HCT116 (cell line): Measurements from ENCODE around the gene TSPAN11. TPM values are rescaled to one million over a fixed set of nuclear protein-coding genes. Genes with fewer than 3 reads are reported as not detected.

Source experiments
- ATAC-seq: fragments of 200-7000 bp; cut with Tn5 transposase; 2 replicates; pipeline ENCODE4 v1.9.1; 2020; ENCODE audit warnings: mild to moderate bottlenecking, moderate library complexity
- BruUV-seq: library from RNA; stranded (reverse); fragments of 400-500 nt; replicated peaks from 2 replicates; lab custom pipeline; 2021; lab: Mats Ljungman, UMichigan
- CTCF ChIA-PET: fragments of 300-600 bp; sonication (Branson Sonifier 250); formaldehyde crosslinking; loops from one replicate; lab custom pipeline; 2021; ENCODE audit warnings: antibody characterized with exemption; lab: Charles Lee
- POLR2A ChIA-PET: fragments of 300-600, 350-600 bp; sonication (Branson Sonifier 250); formaldehyde crosslinking; loops from one replicate; lab custom pipeline; 2021; ENCODE audit warnings: antibody characterized with exemption; lab: Charles Lee
- RAD21 ChIA-PET, 2 experiments: fragments of 300-600 bp; sonication (Branson Sonifier 250); formaldehyde crosslinking; loops; one replicate each; lab custom pipeline; 2023; ENCODE audit warnings: low total read pairs in 2 of 2; ENCODE audit not compliant: uncharacterized antibody in 2 of 2, unreplicated experiment in 2 of 2, low non-redundant PET in 1 of 2; lab: Charles Lee
- DNase-seq: peaks from one replicate; pipeline ENCODE4 v3.0.0-alpha.2; 2010; ENCODE audit warnings: low read depth, low spot score
- H2AFZ ChIP-seq: fragments of 200-600 bp; shearing (Covaris generic), sonication (generic); 2 replicates; pipeline ENCODE4 v1.6.1; 2017; ENCODE audit warnings: low read depth, mixed run types, mixed read lengths, antibody characterized with exemption, low read length; ENCODE audit not compliant: poor library complexity, severe bottlenecking
- H3K27ac ChIP-seq: 2 replicates; pipeline ENCODE4 v1.5.1; 2012; ENCODE audit warnings: low read depth, low read length
- H3K27me3 ChIP-seq: fragments of 200-600 bp; sonication (generic); 2 replicates; pipeline ENCODE4 v1.6.1; 2016; ENCODE audit warnings: mixed run types, low read length, mixed read lengths; ENCODE audit not compliant: insufficient read depth
- H3K36me3 ChIP-seq, 2 experiments: fragments of 200-500 bp in 1 of 2; fragments of 200-600 bp in 1 of 2; sonication (Bioruptor generic) in 1 of 2; sonication (generic) in 1 of 2; 2 replicates each; pipeline versions ENCODE4 v1.5.1 to v1.6.1; 2014 to 2016; ENCODE audit warnings: low read length in 2 of 2, inconsistent platforms in 1 of 2, mixed read lengths in 1 of 2, mixed run types in 1 of 2; ENCODE audit not compliant: insufficient read depth in 2 of 2, control insufficient read depth in 1 of 2
- H3K4me1 ChIP-seq, 2 experiments: fragments of 200-600 bp in 1 of 2; sonication (generic) in 1 of 2; 2 replicates each; pipeline versions ENCODE4 v1.5.1 to v1.6.1; 2012 to 2017; ENCODE audit warnings: low read length in 2 of 2, inconsistent platforms in 1 of 2, mild to moderate bottlenecking in 1 of 2, mixed read lengths in 1 of 2, mixed run types in 1 of 2, moderate library complexity in 1 of 2; ENCODE audit not compliant: insufficient read depth in 2 of 2, control insufficient read depth in 1 of 2
- H3K4me2 ChIP-seq: fragments of 200-600 bp; sonication (generic); 2 replicates; pipeline ENCODE4 v1.6.1; 2017; ENCODE audit warnings: mixed run types, low read length, mixed read lengths
- H3K4me3 ChIP-seq, 2 experiments: fragments of 200-600 bp in 1 of 2; sonication (generic) in 1 of 2; replicated peaks in 1 of 2; 2 replicates each; pipeline ENCODE4 v1.5.1; 2011 to 2016; ENCODE audit warnings: low read length in 2 of 2, control low read depth in 1 of 2, low read depth in 1 of 2, mild to moderate bottlenecking in 1 of 2, mixed read lengths in 1 of 2, mixed run types in 1 of 2
- H3K79me2 ChIP-seq: fragments of 200-600 bp; sonication (generic); 2 replicates; pipeline ENCODE4 v1.6.1; 2017; ENCODE audit warnings: mild to moderate bottlenecking, mixed run types, low read length, moderate library complexity, mixed read lengths; ENCODE audit not compliant: insufficient read depth
- H3K9ac ChIP-seq: fragments of 200-600 bp; sonication (generic); 2 replicates; pipeline ENCODE4 v1.6.1; 2016; ENCODE audit warnings: low read length, mixed read lengths
- H3K9me2 ChIP-seq: fragments of 200-600 bp; sonication (generic), shearing (Covaris generic); 2 replicates; pipeline ENCODE4 v1.6.1; 2017; ENCODE audit warnings: mixed run types, mild to moderate bottlenecking, moderate library complexity; ENCODE audit not compliant: insufficient read depth
- H3K9me3 ChIP-seq, 2 experiments: fragments of 200-500 bp in 1 of 2; fragments of 200-600 bp in 1 of 2; sonication (Bioruptor generic) in 1 of 2; sonication (generic) in 1 of 2; 2 replicates each; pipeline ENCODE4 v1.6.1; 2014 to 2017; ENCODE audit warnings: low read length in 2 of 2, mixed read lengths in 2 of 2, inconsistent platforms in 1 of 2, low read depth in 1 of 2, mild to moderate bottlenecking in 1 of 2, mixed run types in 1 of 2, moderate library complexity in 1 of 2; ENCODE audit not compliant: control insufficient read depth in 1 of 2, insufficient read depth in 1 of 2
- H4K20me1 ChIP-seq: fragments of 200-600 bp; sonication (generic), shearing (Covaris generic); 2 replicates; pipeline ENCODE4 v1.6.1; 2017; ENCODE audit warnings: mixed run types, mild to moderate bottlenecking, moderate library complexity; ENCODE audit not compliant: insufficient read depth
- ATF3 ChIP-seq: IDR thresholded peaks from 2 replicates; pipeline ENCODE4 v1.6.1; 2012
- CEBPB ChIP-seq: IDR thresholded peaks from 2 replicates; pipeline ENCODE4 v1.6.1; 2012; ENCODE audit warnings: low read depth
- EZH2phosphoT487 ChIP-seq: fragments of 200-600 bp; IDR thresholded peaks from 2 replicates; pipeline ENCODE4 v1.6.1; 2018; ENCODE audit warnings: antibody characterized with exemption, borderline replicate concordance
- MAX ChIP-seq: IDR thresholded peaks from 2 replicates; pipeline ENCODE4 v1.6.1; 2012
- POLR2A ChIP-seq: IDR thresholded peaks from 2 replicates; pipeline ENCODE4 v1.7.0; 2011; ENCODE audit warnings: borderline replicate concordance; ENCODE audit not compliant: insufficient read depth, insufficient read length; ENCODE audit errors: extremely low read depth
- POLR2AphosphoS5 ChIP-seq: IDR thresholded peaks from 2 replicates; pipeline ENCODE4 v1.6.1; 2011; ENCODE audit warnings: mild to moderate bottlenecking, low read depth, low read length, moderate library complexity
- RAD21 ChIP-seq: IDR thresholded peaks from 2 replicates; pipeline ENCODE4 v1.6.1; 2012; ENCODE audit warnings: low read depth, mild to moderate bottlenecking
- SP1 ChIP-seq: IDR thresholded peaks from 2 replicates; pipeline ENCODE4 v1.6.1; 2012; ENCODE audit warnings: low read depth
- SRF ChIP-seq: IDR thresholded peaks from 2 replicates; pipeline ENCODE4 v1.6.1; 2012; ENCODE audit warnings: low read depth
- TCF7L2 ChIP-seq: IDR thresholded peaks from 2 replicates; pipeline ENCODE4 v1.7.0; 2011; ENCODE audit warnings: borderline replicate concordance, inconsistent platforms; ENCODE audit not compliant: insufficient read depth, insufficient read length; ENCODE audit errors: extremely low read depth
- YY1 ChIP-seq: IDR thresholded peaks from 2 replicates; pipeline ENCODE4 v1.6.1; 2011; ENCODE audit warnings: low read length, low read depth, moderate library complexity, mild to moderate bottlenecking; ENCODE audit not compliant: insufficient replicate concordance; ENCODE audit errors: extremely low read depth
- ZBTB33 ChIP-seq: IDR thresholded peaks from 2 replicates; pipeline ENCODE4 v1.6.1; 2011; ENCODE audit warnings: mild to moderate bottlenecking, low read length, moderate library complexity; ENCODE audit not compliant: insufficient replicate concordance; ENCODE audit errors: extremely low read depth
- ZNF274 ChIP-seq: fragments of 200-500 bp; sonication (Bioruptor generic); IDR thresholded peaks from 2 replicates; pipeline ENCODE4 v1.6.1; 2014; ENCODE audit warnings: mild to moderate bottlenecking, low read depth, low read length, inconsistent platforms
- intact Hi-C: fragments of 100-400 bp; cut with micrococcal nuclease; formaldehyde crosslinking; loops from 2 replicates; pipeline ENCODE4 v1.10.0; 2022
- total RNA-seq: library from RNA; stranded (reverse); gene quantifications from one replicate; pipeline ENCODE4 v1.2.1, GENCODE V29; 2021; ENCODE audit not compliant: unreplicated experiment

Gene TSPAN11
- total RNA-seq, 1 experiment from 2014 or later = not detected

GRCh38 chr12:30967026-30967425 lies 40.5 kb downstream of the TSPAN11 start:
- no peaks in the 10 kb centered on the region for H3K9me2 ChIP-seq
- H3K36me3 ChIP-seq = no peaks in the 10 kb centered on the region
- ATAC-seq = no peak
- no peak overlapping the region for H3K4me2 ChIP-seq
- no peaks in the 10 kb centered on the region for H3K79me2 ChIP-seq
- CTCF ChIA-PET = no interaction called here
- H4K20me1 ChIP-seq = no peaks in the 10 kb centered on the region
- POLR2A ChIA-PET = no interaction called here
- no peak overlapping the region for H2AFZ ChIP-seq
- H3K27ac ChIP-seq = no peak overlapping the region
- intact Hi-C loops = loop anchor here (10.0 kb wide), 2 partner anchors 88 to 208 kb away; no protein-coding TSS in a partner anchor
- H3K9ac ChIP-seq = no peak overlapping the region
- DNase-seq = no peak
- no peaks in the 10 kb centered on the region for H3K4me1 ChIP-seq
- BruUV-seq = no TSS peak
- no peak overlapping the region for H3K4me3 ChIP-seq
- RAD21 ChIA-PET = no interaction called here
- no peaks in the 10 kb centered on the region for H3K9me3 ChIP-seq
- peaks cover 22% of the 10 kb centered on the region; the same call in 1 of the 2 replicates for H3K27me3 ChIP-seq
- TF ChIP-seq EZH2phosphoT487 = no peak
- TF ChIP-seq SRF = no peak
- no peak for TF ChIP-seq ZBTB33
- no peak for TF ChIP-seq MAX
- no peak for TF ChIP-seq SP1

- CTCF ChIA-PET = interaction anchor here (0.6 kb wide), 2 partner anchors 16 to 272 kb away, joined by 3 to 5 read pairs; no protein-coding TSS in a partner anchor
- RAD21 ChIA-PET = interaction anchor here in 1 of 2 experiments (0.5 kb wide), 1 partner anchor 16 kb away, joined by 4 read pairs; no protein-coding TSS in a partner anchor
- TF ChIP-seq YY1 = no peak
- no peak for TF ChIP-seq ZNF274
- TF ChIP-seq SRF = no peak
- no peak for TF ChIP-seq RAD21
- TF ChIP-seq SP1 = no peak
- TF ChIP-seq TCF7L2 = no peak
- TF ChIP-seq POLR2A = no peak
- no peak for TF ChIP-seq POLR2AphosphoS5
- TF ChIP-seq CEBPB = no peak
- no peak for TF ChIP-seq EZH2phosphoT487
- TF ChIP-seq ATF3 = no peak
These were observed 41.7 kb downstream of the TSPAN11 start for GRCh38 chr12:30968211-30968610.

More at GRCh38 chr12:30968211-30968610, 41.7 kb downstream of the TSPAN11 start:
- no peaks in the 10 kb centered on the region for H3K9me2 ChIP-seq
- no peak for ATAC-seq
- no peaks in the 10 kb centered on the region for H3K36me3 ChIP-seq
- POLR2A ChIA-PET = no interaction called here
- no peaks in the 10 kb centered on the region for H4K20me1 ChIP-seq
- no peaks in the 10 kb centered on the region for H3K9me3 ChIP-seq
- H3K9ac ChIP-seq = no peak overlapping the region
- H3K4me1 ChIP-seq = no peaks in the 10 kb centered on the region
- H3K79me2 ChIP-seq = no peaks in the 10 kb centered on the region
- BruUV-seq = no TSS peak
- no peak overlapping the region for H3K4me3 ChIP-seq
- no peak overlapping the region for H3K27ac ChIP-seq
- no peak overlapping the region for H3K4me2 ChIP-seq
- H2AFZ ChIP-seq = no peak overlapping the region
- intact Hi-C loops = loop anchor here (10.0 kb wide), 2 partner anchors 87 to 207 kb away; no protein-coding TSS in a partner anchor
- DNase-seq = no peak
- H3K27me3 ChIP-seq = peaks cover 33% of the 10 kb centered on the region; the same call in 1 of the 2 replicates
